ENCODE measurements around the gene TEAD2.
"Not testable (repeated sequence)": the region's sequence is repeated elsewhere in the genome, so short reads cannot be mapped to it uniquely, and the experiment has no call there.

TEAD2 gene

GRCh38 chr19:49331187-49331586 lies 31.0 kb downstream of the TEAD2 start:
- DNase-seq, result not testable (repeated sequence)

GRCh38 chr19:49328741-49329140 lies 33.5 kb downstream of the TEAD2 start:
- no peak for DNase-seq

- DNase-seq, result no peak
Observed at GRCh38 chr19:49327878-49328544, 34.2 kb downstream of the TEAD2 start.

GRCh38 chr19:49326165-49326704 lies 36.0 kb downstream of the TEAD2 start:
- DNase-seq, result no peak

- not testable (repeated sequence) for DNase-seq
Observed at GRCh38 chr19:49325756-49326155, 36.5 kb downstream of the TEAD2 start.

- no peak for DNase-seq
Observed at GRCh38 chr19:49324801-49325576, 37.2 kb downstream of the TEAD2 start, which contains the start of gene SLC6A16. SLC6A16 (minus strand) TSS chr19:49325191; CDS start chr19:49311347, 13,844 bp downstream.

GRCh38 chr19:49318296-49318695 lies 43.9 kb downstream of the TEAD2 start:
- no peak for DNase-seq

- no peak for DNase-seq
Observed at GRCh38 chr19:49316284-49316683, 45.9 kb downstream of the TEAD2 start.

GRCh38 chr19:49315111-49315510 lies 47.1 kb downstream of the TEAD2 start:
- no peak for DNase-seq

GRCh38 chr19:49309087-49309486 lies 53.1 kb downstream of the TEAD2 start:
- no peak for DNase-seq

- DNase-seq, result not testable (repeated sequence)
Observed at GRCh38 chr19:49306734-49307133, 55.5 kb downstream of the TEAD2 start.

- no peak for DNase-seq
Observed at GRCh38 chr19:49301866-49302252, 60.4 kb downstream of the TEAD2 start.

- DNase-seq, result peak; percentile 44
Observed at GRCh38 chr19:49301165-49301865, 60.9 kb downstream of the TEAD2 start.

- not testable (repeated sequence) for DNase-seq
Observed at GRCh38 chr19:49298653-49299052, 63.6 kb downstream of the TEAD2 start.

- DNase-seq, result no peak
Observed at GRCh38 chr19:49297403-49297802, 64.8 kb downstream of the TEAD2 start.

GRCh38 chr19:49295208-49295880 lies 66.9 kb downstream of the TEAD2 start:
- DNase-seq, result no peak

- DNase-seq, result no peak
Observed at GRCh38 chr19:49294401-49294800, 67.8 kb downstream of the TEAD2 start.
